H9 (cell line): ENCODE data around the gene MALT1. TPM values are rescaled to one million over a fixed set of nuclear protein-coding genes. Genes with fewer than 3 reads are reported as not detected.

ENCODE experiments used
- DNase-seq: peaks from one replicate; pipeline ENCODE4 v3.0.0-alpha.2; 2017
- H2AFZ ChIP-seq: one replicate; pipeline ENCODE4 v1.6.1; 2013; ENCODE audit warnings: mild to moderate bottlenecking, low read length, control low read depth, moderate library complexity
- H2AK5ac ChIP-seq: 2 replicates; pipeline ENCODE4 v1.6.1; 2013; ENCODE audit warnings: low read length, control low read depth, mixed read lengths; ENCODE audit not compliant: insufficient read length
- H2BK120ac ChIP-seq: one replicate; pipeline ENCODE4 v1.6.1; 2013; ENCODE audit warnings: low read depth, mild to moderate bottlenecking, low read length, control low read depth, inconsistent platforms; ENCODE audit not compliant: poor library complexity, severe bottlenecking
- H2BK12ac ChIP-seq: 2 replicates; pipeline ENCODE4 v1.6.1; 2013; ENCODE audit warnings: low read length, control low read depth, mixed read lengths, low read depth; ENCODE audit not compliant: insufficient read length
- H2BK15ac ChIP-seq: 2 replicates; pipeline ENCODE4 v1.6.1; 2013; ENCODE audit warnings: low read depth, low read length, control low read depth
- H2BK20ac ChIP-seq: one replicate; pipeline ENCODE4 v1.6.1; 2013; ENCODE audit warnings: low read depth, mild to moderate bottlenecking, low read length, control low read depth, inconsistent platforms; ENCODE audit not compliant: poor library complexity, severe bottlenecking
- H2BK5ac ChIP-seq: 2 replicates; pipeline ENCODE4 v1.6.1; 2013; ENCODE audit warnings: low read length, control low read depth, mixed read lengths; ENCODE audit not compliant: insufficient read length
- H3K14ac ChIP-seq: 2 replicates; pipeline ENCODE4 v1.6.1; 2013; ENCODE audit warnings: low read length, control low read depth; ENCODE audit not compliant: insufficient read depth
- H3K18ac ChIP-seq: 2 replicates; pipeline ENCODE4 v1.6.1; 2013; ENCODE audit warnings: low read depth, mild to moderate bottlenecking, mixed read lengths, low read length, control low read depth; ENCODE audit not compliant: insufficient read length
- H3K23ac ChIP-seq: 2 replicates; pipeline ENCODE4 v1.6.1; 2013; ENCODE audit warnings: low read length, control low read depth, mixed read lengths, low read depth; ENCODE audit not compliant: insufficient read length
- H3K23me2 ChIP-seq: 2 replicates; pipeline ENCODE4 v1.6.1; 2013; ENCODE audit warnings: low read depth, mild to moderate bottlenecking, mixed read lengths, low read length, control low read depth; ENCODE audit not compliant: insufficient read length, poor library complexity, severe bottlenecking
- H3K27ac ChIP-seq: 2 replicates; pipeline ENCODE4 v1.5.1; 2013; ENCODE audit warnings: low read length, control low read depth, mixed read lengths, low read depth; ENCODE audit not compliant: insufficient read length
- H3K27me3 ChIP-seq: 2 replicates; pipeline ENCODE4 v1.6.1; 2013; ENCODE audit warnings: low read length, control low read depth, inconsistent platforms; ENCODE audit not compliant: insufficient read depth
- H3K4ac ChIP-seq: 2 replicates; pipeline ENCODE4 v1.6.1; 2013; ENCODE audit warnings: low read depth, mild to moderate bottlenecking, control low read depth, inconsistent platforms, low read length, moderate library complexity
- H3K4me1 ChIP-seq: 2 replicates; pipeline ENCODE4 v1.6.1; 2013; ENCODE audit warnings: low read length, control low read depth, inconsistent platforms; ENCODE audit not compliant: insufficient read depth
- H3K4me2 ChIP-seq: 2 replicates; pipeline ENCODE4 v1.6.1; 2013; ENCODE audit warnings: low read length, control low read depth, mixed read lengths; ENCODE audit not compliant: insufficient read length, insufficient read depth
- H3K56ac ChIP-seq: 2 replicates; pipeline ENCODE4 v1.6.1; 2013; ENCODE audit warnings: low read depth, mild to moderate bottlenecking, mixed read lengths, low read length, control low read depth; ENCODE audit not compliant: insufficient read length
- H3K79me1 ChIP-seq: 2 replicates; pipeline ENCODE4 v1.6.1; 2013; ENCODE audit warnings: low read depth, mild to moderate bottlenecking, moderate library complexity, low read length, control low read depth, inconsistent platforms; ENCODE audit not compliant: insufficient read depth, poor library complexity, severe bottlenecking
- H3K79me2 ChIP-seq: 2 replicates; pipeline ENCODE4 v1.6.1; 2013; ENCODE audit warnings: low read length, control low read depth, inconsistent platforms; ENCODE audit not compliant: insufficient read depth
- H3K9ac ChIP-seq: 2 replicates; pipeline ENCODE4 v1.6.1; 2013; ENCODE audit warnings: low read length, control low read depth, mixed read lengths; ENCODE audit not compliant: insufficient read length; ENCODE audit errors: extremely low read depth
- H3K9me3 ChIP-seq: one replicate; pipeline ENCODE4 v1.6.1; 2013; ENCODE audit warnings: low read depth, low read length, inconsistent platforms; ENCODE audit not compliant: control insufficient read depth
- H3T11ph ChIP-seq: one replicate; pipeline ENCODE4 v1.6.1; 2013; ENCODE audit warnings: mild to moderate bottlenecking, low read length, control low read depth, inconsistent platforms
- H4K20me1 ChIP-seq: one replicate; pipeline ENCODE4 v1.6.1; 2013; ENCODE audit not compliant: control insufficient read depth, insufficient read length, insufficient read depth
- H4K5ac ChIP-seq: 2 replicates; pipeline ENCODE4 v1.6.1; 2013; ENCODE audit warnings: low read depth, mild to moderate bottlenecking, mixed read lengths, low read length, control low read depth; ENCODE audit not compliant: insufficient read length
- H4K8ac ChIP-seq: replicated peaks from 2 replicates; pipeline ENCODE4 v1.6.1; 2013; ENCODE audit warnings: low read length, control low read depth, mixed read lengths, low read depth; ENCODE audit not compliant: insufficient read length
- H4K91ac ChIP-seq: 2 replicates; pipeline ENCODE4 v1.6.1; 2013; ENCODE audit warnings: low read depth, mild to moderate bottlenecking, moderate library complexity, mixed read lengths, low read length, control low read depth; ENCODE audit not compliant: insufficient read length
- H3K27ac Mint-ChIP-seq, 3 experiments: 2 replicates in 2 of 3; 3 replicates in 1 of 3; pipeline ENCODE4 v1.8.0; 2020 to 2021; ENCODE audit warnings: mixed read lengths in 3 of 3, mild to moderate bottlenecking in 1 of 3, moderate library complexity in 1 of 3
- H3K27me3 Mint-ChIP-seq: 2 replicates; pipeline ENCODE4 v1.8.0; 2021; ENCODE audit warnings: low read depth, mild to moderate bottlenecking, moderate library complexity, mixed read lengths
- H3K36me3 Mint-ChIP-seq, 3 experiments: 2 replicates in 2 of 3; 3 replicates in 1 of 3; pipeline ENCODE4 v1.8.0; 2020 to 2021; ENCODE audit warnings: low read depth in 3 of 3, mixed read lengths in 3 of 3; ENCODE audit not compliant: insufficient read depth in 1 of 3
- H3K4me1 Mint-ChIP-seq, 2 experiments: 2 replicates each; pipeline ENCODE4 v1.8.0; 2020; ENCODE audit warnings: mixed read lengths in 2 of 2
- H3K4me3 Mint-ChIP-seq, 2 experiments: 2 replicates in 1 of 2; 3 replicates in 1 of 2; pipeline ENCODE4 v1.8.0; 2020 to 2021; ENCODE audit warnings: mild to moderate bottlenecking in 2 of 2, mixed read lengths in 2 of 2, moderate library complexity in 1 of 2
- H3K9me3 Mint-ChIP-seq, 2 experiments: 2 replicates in 1 of 2; 3 replicates in 1 of 2; pipeline ENCODE4 v1.8.0; 2020; ENCODE audit warnings: mild to moderate bottlenecking in 2 of 2, mixed read lengths in 2 of 2, moderate library complexity in 1 of 2
- CTCF ChIP-seq: fragments of 200-600 bp; sonication (generic); conservative IDR thresholded peaks from 3 replicates; pipeline ENCODE4 v1.8.0; 2021; ENCODE audit warnings: antibody characterized with exemption, mild to moderate bottlenecking
- WGBS: extraction: QIAGEN DNeasy Blood & Tissue Kit; methylation state at CpG from one replicate; pipeline ENCODE4 v1.1.7; 2013; ENCODE audit warnings: missing lambda C conversion rate, low lambda C conversion rate, mixed read lengths; ENCODE audit not compliant: insufficient read length; ENCODE audit errors: extremely low coverage; 5-methylcytosine and 5-hydroxymethylcytosine counted together
- total RNA-seq: library from RNA; stranded (reverse); gene quantifications from 2 replicates; pipeline ENCODE4 v1.2.1, GENCODE V29; 2021

The MALT1 gene
- total RNA-seq, 1 experiment from 2014 or later = 18.1 TPM

DNA sequence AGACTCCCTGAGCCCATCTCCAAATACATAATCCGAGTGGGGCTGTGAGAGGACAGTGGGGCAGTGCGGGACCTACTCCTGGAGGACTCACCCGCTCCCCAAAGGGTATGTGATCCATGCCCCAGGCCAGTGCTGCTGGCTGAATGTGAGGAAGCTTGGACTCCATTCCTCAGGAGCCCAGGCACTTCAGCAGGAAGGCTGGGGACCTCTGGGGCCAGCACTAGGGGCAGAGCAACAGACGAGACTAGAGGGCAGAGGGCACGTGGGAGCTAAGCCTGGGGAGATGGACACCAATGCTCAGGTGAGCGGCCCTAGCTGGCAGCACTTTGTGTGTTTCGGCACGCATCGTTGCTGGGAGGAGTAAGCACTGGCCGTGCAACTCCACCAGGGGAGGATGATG lies 84.9 kb downstream of the MALT1 start:
- no peaks in the 10 kb centered on the region for H3K27me3 ChIP-seq
- no peaks in the 10 kb centered on the region for H3K36me3 Mint-ChIP-seq
- H4K91ac ChIP-seq = no peak overlapping the region
- H3K27me3 Mint-ChIP-seq = no peaks in the 10 kb centered on the region; the same call in 1 of the 2 replicates
- no peak overlapping the region for H3K18ac ChIP-seq
- H3K4me1 Mint-ChIP-seq = peaks cover 12% of the 10 kb centered on the region in 2 experiments
- H3K4me3 Mint-ChIP-seq = no peak overlapping the region
- H3K27ac Mint-ChIP-seq = peak overlapping the region in 1 of 3 experiments; percentile 73; a peak in 2 of 7 replicates
- no peaks in the 10 kb centered on the region for H3K4me1 ChIP-seq
- H4K8ac ChIP-seq = no peak overlapping the region
- no peak overlapping the region for H3K9ac ChIP-seq
- TF ChIP-seq CTCF = no peak
- H3K14ac ChIP-seq = no peak overlapping the region; the same call in 1 of the 2 replicates
- H2AFZ ChIP-seq = no peak overlapping the region
- no peak overlapping the region for H2BK120ac ChIP-seq
- no CpG with 5 or more reads among the region's 10 CpGs for WGBS
- no peak overlapping the region for H3K27ac ChIP-seq
- no peaks in the 10 kb centered on the region for H3K23me2 ChIP-seq
- no peak overlapping the region for H2BK5ac ChIP-seq
- H2BK15ac ChIP-seq = no peak overlapping the region
- no peaks in the 10 kb centered on the region for H3K79me1 ChIP-seq
- no peak overlapping the region for H2BK12ac ChIP-seq
- H3K9me3 ChIP-seq = no peaks in the 10 kb centered on the region
- H3K56ac ChIP-seq = no peak overlapping the region
- H4K5ac ChIP-seq = no peak overlapping the region
- H3K79me2 ChIP-seq = no peaks in the 10 kb centered on the region
- H3K4ac ChIP-seq = no peak overlapping the region
- no peak for DNase-seq
- no peak overlapping the region for H3K4me2 ChIP-seq
- no peaks in the 10 kb centered on the region for H3K9me3 Mint-ChIP-seq
- no peak overlapping the region for H3T11ph ChIP-seq
- no peak overlapping the region for H2AK5ac ChIP-seq
- no peaks in the 10 kb centered on the region for H4K20me1 ChIP-seq
- no peak overlapping the region for H3K23ac ChIP-seq
- no peak overlapping the region for H2BK20ac ChIP-seq
